GM19372 (cell line): ENCODE measurements around the gene GNA12.

ENCODE experiments used
- ATAC-seq: cut with Tn5 transposase; IDR thresholded peaks from one replicate; pipeline ENCODE4 v1.9.1; 2021; ENCODE audit warnings: mild to moderate bottlenecking, low read depth, moderate library complexity; ENCODE audit not compliant: unreplicated experiment

The GNA12 gene

GRCh38 chr7:2838873-2839578 is 5.1 kb downstream of the GNA12 start:
- ATAC-seq = no peak

- no peak for ATAC-seq
Observed at GRCh38 chr7:2838451-2838850, 5.7 kb downstream of the GNA12 start.

- ATAC-seq = no peak
Observed at GRCh38 chr7:2837496-2837895, 6.6 kb downstream of the GNA12 start.

GRCh38 chr7:2834748-2835441 is 9.2 kb downstream of the GNA12 start:
- ATAC-seq = no peak

- no peak for ATAC-seq
Observed at GRCh38 chr7:2833083-2833910, 10.8 kb downstream of the GNA12 start.

GRCh38 chr7:2832461-2832860 is 11.6 kb downstream of the GNA12 start:
- no peak for ATAC-seq

GRCh38 chr7:2830609-2831376 is 13.3 kb downstream of the GNA12 start:
- no peak for ATAC-seq

GRCh38 chr7:2829040-2829439 is 15.1 kb downstream of the GNA12 start:
- ATAC-seq = no peak

GRCh38 chr7:2826771-2827170 is 17.3 kb downstream of the GNA12 start:
- no peak for ATAC-seq

- ATAC-seq = no peak
Observed at GRCh38 chr7:2825559-2826227, 18.4 kb downstream of the GNA12 start.

GRCh38 chr7:2824678-2825461 is 19.2 kb downstream of the GNA12 start:
- ATAC-seq = peak; percentile 66

GRCh38 chr7:2824026-2824677 is 20.0 kb downstream of the GNA12 start:
- ATAC-seq = no peak

GRCh38 chr7:2823130-2823529 is 21.0 kb downstream of the GNA12 start:
- ATAC-seq = no peak

GRCh38 chr7:2821842-2822507 is 22.1 kb downstream of the GNA12 start:
- ATAC-seq = no peak

GRCh38 chr7:2821161-2821841 is 22.8 kb downstream of the GNA12 start:
- peak; percentile 51 for ATAC-seq

GRCh38 chr7:2820508-2820934 is 23.6 kb downstream of the GNA12 start:
- ATAC-seq = no peak

GRCh38 chr7:2819954-2820397 is 24.1 kb downstream of the GNA12 start:
- no peak for ATAC-seq
